SK-N-SH (cell line): Measurements from ENCODE around the gene APOLD1.

Experiments
- CHD2 ChIP-seq: fragments of 150-350 bp; IDR thresholded peaks from 2 replicates; pipeline ENCODE4 v1.6.1; 2018; ENCODE audit warnings: low read length; ENCODE audit not compliant: partially characterized antibody
- ELF1 ChIP-seq: IDR thresholded peaks from 2 replicates; pipeline ENCODE4 v1.4.0; 2012
- EP300 ChIP-seq, 2 experiments: IDR thresholded peaks; 2 replicates each; pipeline versions ENCODE4 v1.4.0 to v1.6.1; 2012; ENCODE audit warnings: borderline replicate concordance in 1 of 2, low read depth in 1 of 2, low read length in 1 of 2
- EZH2phosphoT487 ChIP-seq: fragments of 200-600 bp; sonication (generic); IDR thresholded peaks from 2 replicates; pipeline ENCODE4 v1.6.1; 2017; ENCODE audit warnings: low read depth, mixed run types, mild to moderate bottlenecking, antibody characterized with exemption, moderate library complexity, borderline replicate concordance
- GATA2 ChIP-seq: sonication (generic); formaldehyde crosslinking; IDR thresholded peaks from 2 replicates; pipeline ENCODE4 v1.5.0; 2020; ENCODE audit warnings: mild to moderate bottlenecking, missing genetic modification reagents
- MXI1 ChIP-seq: IDR thresholded peaks from 2 replicates; pipeline ENCODE4 v1.6.1; 2012; ENCODE audit warnings: mild to moderate bottlenecking, low read depth, low read length, improper control_type of control experiment
- SIN3A ChIP-seq: IDR thresholded peaks from 2 replicates; pipeline ENCODE4 v1.6.1; 2012; ENCODE audit warnings: low read depth, mild to moderate bottlenecking, low read length, moderate library complexity, borderline replicate concordance
- YY1 ChIP-seq: IDR thresholded peaks from 2 replicates; pipeline ENCODE4 v1.4.0; 2012; ENCODE audit warnings: low read depth, mild to moderate bottlenecking
- TF ChIP-seq, protein P1 (sequence below): fragments of 200-600 bp; sonication (generic); IDR thresholded peaks from 2 replicates; pipeline ENCODE4 v1.6.1; 2017; ENCODE audit warnings: antibody characterized with exemption, mild to moderate bottlenecking, moderate library complexity
- TF ChIP-seq, protein P2 (sequence below): IDR thresholded peaks from 2 replicates; pipeline ENCODE4 v1.4.0; 2012; ENCODE audit warnings: low read depth
- TF ChIP-seq, protein P3 (sequence below): IDR thresholded peaks from 2 replicates; pipeline ENCODE4 v1.6.1; 2012; ENCODE audit warnings: mild to moderate bottlenecking, low read depth, low read length, moderate library complexity

DNA sequence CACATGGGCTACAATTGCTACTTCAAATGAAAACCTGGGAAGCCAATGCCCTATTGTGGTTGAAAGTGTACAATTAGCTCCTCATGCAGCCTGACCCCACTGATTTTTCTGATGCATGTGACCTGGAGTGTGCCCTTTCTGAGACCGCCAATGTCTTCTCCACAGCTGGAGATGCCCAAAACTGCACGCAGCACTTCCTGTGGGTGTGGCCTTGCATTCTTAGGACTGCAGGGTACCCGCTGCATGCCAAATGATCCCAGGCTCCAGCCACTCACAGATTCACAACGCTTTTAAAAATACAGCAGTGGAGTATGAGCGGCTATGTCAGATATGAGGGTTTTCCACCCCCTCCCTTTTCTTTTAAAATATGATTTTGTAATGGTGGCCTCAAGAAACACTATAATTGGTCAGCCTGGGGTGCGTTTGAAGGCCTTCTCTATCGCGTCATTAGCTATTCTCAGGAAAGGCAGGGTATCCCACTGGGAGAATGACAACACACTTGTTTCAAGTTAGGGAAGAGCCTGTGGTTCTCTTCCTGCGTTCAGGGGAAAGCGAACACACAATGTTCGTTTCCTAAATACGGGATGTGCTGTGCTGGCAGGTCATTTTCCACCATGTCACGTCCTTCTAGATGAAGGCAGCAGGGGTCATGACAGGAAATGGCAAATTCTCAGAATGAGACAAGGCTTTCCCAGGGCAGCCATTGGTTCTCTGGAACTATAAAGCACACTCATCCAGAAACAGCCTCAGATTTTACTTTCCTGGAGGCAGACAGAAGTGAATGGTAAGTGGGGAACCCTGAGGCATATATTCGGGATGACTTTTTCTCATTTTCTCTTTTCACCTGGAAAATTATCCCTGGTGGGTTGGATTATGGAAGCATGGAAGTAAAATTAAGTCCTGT, at the start of gene APOLD1:
- no peak for TF ChIP-seq CHD2
- no peak for TF ChIP-seq YY1
- no peak for TF ChIP-seq MXI1
- TF ChIP-seq, protein P1, sequence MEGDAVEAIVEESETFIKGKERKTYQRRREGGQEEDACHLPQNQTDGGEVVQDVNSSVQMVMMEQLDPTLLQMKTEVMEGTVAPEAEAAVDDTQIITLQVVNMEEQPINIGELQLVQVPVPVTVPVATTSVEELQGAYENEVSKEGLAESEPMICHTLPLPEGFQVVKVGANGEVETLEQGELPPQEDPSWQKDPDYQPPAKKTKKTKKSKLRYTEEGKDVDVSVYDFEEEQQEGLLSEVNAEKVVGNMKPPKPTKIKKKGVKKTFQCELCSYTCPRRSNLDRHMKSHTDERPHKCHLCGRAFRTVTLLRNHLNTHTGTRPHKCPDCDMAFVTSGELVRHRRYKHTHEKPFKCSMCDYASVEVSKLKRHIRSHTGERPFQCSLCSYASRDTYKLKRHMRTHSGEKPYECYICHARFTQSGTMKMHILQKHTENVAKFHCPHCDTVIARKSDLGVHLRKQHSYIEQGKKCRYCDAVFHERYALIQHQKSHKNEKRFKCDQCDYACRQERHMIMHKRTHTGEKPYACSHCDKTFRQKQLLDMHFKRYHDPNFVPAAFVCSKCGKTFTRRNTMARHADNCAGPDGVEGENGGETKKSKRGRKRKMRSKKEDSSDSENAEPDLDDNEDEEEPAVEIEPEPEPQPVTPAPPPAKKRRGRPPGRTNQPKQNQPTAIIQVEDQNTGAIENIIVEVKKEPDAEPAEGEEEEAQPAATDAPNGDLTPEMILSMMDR: no peak
- no peak for TF ChIP-seq EP300 (IDR thresholded peaks at IDR 0.05; ENCODE audit: borderline replicate concordance in 1 of 2, low read depth in 1 of 2, low read length in 1 of 2)
- TF ChIP-seq, protein P2, sequence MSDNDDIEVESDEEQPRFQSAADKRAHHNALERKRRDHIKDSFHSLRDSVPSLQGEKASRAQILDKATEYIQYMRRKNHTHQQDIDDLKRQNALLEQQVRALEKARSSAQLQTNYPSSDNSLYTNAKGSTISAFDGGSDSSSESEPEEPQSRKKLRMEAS: no peak
- no peak for TF ChIP-seq GATA2 (CRISPR knock-in tag)
- no peak for TF ChIP-seq EZH2phosphoT487
- TF ChIP-seq SIN3A: no peak
- TF ChIP-seq, protein P3, sequence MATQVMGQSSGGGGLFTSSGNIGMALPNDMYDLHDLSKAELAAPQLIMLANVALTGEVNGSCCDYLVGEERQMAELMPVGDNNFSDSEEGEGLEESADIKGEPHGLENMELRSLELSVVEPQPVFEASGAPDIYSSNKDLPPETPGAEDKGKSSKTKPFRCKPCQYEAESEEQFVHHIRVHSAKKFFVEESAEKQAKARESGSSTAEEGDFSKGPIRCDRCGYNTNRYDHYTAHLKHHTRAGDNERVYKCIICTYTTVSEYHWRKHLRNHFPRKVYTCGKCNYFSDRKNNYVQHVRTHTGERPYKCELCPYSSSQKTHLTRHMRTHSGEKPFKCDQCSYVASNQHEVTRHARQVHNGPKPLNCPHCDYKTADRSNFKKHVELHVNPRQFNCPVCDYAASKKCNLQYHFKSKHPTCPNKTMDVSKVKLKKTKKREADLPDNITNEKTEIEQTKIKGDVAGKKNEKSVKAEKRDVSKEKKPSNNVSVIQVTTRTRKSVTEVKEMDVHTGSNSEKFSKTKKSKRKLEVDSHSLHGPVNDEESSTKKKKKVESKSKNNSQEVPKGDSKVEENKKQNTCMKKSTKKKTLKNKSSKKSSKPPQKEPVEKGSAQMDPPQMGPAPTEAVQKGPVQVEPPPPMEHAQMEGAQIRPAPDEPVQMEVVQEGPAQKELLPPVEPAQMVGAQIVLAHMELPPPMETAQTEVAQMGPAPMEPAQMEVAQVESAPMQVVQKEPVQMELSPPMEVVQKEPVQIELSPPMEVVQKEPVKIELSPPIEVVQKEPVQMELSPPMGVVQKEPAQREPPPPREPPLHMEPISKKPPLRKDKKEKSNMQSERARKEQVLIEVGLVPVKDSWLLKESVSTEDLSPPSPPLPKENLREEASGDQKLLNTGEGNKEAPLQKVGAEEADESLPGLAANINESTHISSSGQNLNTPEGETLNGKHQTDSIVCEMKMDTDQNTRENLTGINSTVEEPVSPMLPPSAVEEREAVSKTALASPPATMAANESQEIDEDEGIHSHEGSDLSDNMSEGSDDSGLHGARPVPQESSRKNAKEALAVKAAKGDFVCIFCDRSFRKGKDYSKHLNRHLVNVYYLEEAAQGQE: no peak
- TF ChIP-seq ELF1: no peak
